GM21390 (cell line): ENCODE measurements around the gene CROCC.
"Not testable (repeated sequence)": the region's sequence is repeated elsewhere in the genome, so short reads cannot be mapped to it uniquely, and the experiment has no call there.

Experiments used
- ATAC-seq: cut with Tn5 transposase; IDR thresholded peaks from one replicate; pipeline ENCODE4 v1.9.1; 2021; ENCODE audit not compliant: unreplicated experiment

Gene CROCC

GRCh38 chr1:16895598-16896315 is 26.0 kb upstream of the CROCC start, which contains the start of gene RNU1-2:
Gene RNU1-2, plus strand, starts transcription at chr1:16895980.
- ATAC-seq, result peak; percentile 99

- ATAC-seq, result peak; percentile 12
These were observed 25.2 kb upstream of the CROCC start for GRCh38 chr1:16896316-16897055.

- ATAC-seq, result not testable (repeated sequence)
These were observed 24.1 kb upstream of the CROCC start for GRCh38 chr1:16897653-16898052.

- ATAC-seq, result not testable (repeated sequence)
These were observed 23.4 kb upstream of the CROCC start for GRCh38 chr1:16898298-16898697.

- ATAC-seq, result not testable (repeated sequence)
These were observed 22.7 kb upstream of the CROCC start for GRCh38 chr1:16899020-16899419.

GRCh38 chr1:16900751-16901150 is 21.0 kb upstream of the CROCC start:
- no peak for ATAC-seq

- ATAC-seq, result not testable (repeated sequence)
These were observed 20.4 kb upstream of the CROCC start for GRCh38 chr1:16901371-16901770.

GRCh38 chr1:16903054-16903453 is 18.7 kb upstream of the CROCC start:
- no peak for ATAC-seq

GRCh38 chr1:16903458-16903796 is 18.3 kb upstream of the CROCC start:
- no peak for ATAC-seq

- peak; percentile 90 for ATAC-seq
These were observed 17.1 kb upstream of the CROCC start for GRCh38 chr1:16904560-16905109.

- ATAC-seq, result peak; percentile 76
These were observed 16.4 kb upstream of the CROCC start for GRCh38 chr1:16905110-16905867.

GRCh38 chr1:16905868-16906702 is 15.6 kb upstream of the CROCC start:
- ATAC-seq, result no peak

- ATAC-seq, result no peak
These were observed 14.9 kb upstream of the CROCC start for GRCh38 chr1:16906873-16907272.

GRCh38 chr1:16907870-16908758 is 13.6 kb upstream of the CROCC start:
- no peak for ATAC-seq

- ATAC-seq, result not testable (repeated sequence)
These were observed 9.6 kb upstream of the CROCC start for GRCh38 chr1:16911851-16912721.

GRCh38 chr1:16912742-16913141 is 9.0 kb upstream of the CROCC start:
- not testable (repeated sequence) for ATAC-seq

GRCh38 chr1:16913181-16913832 is 8.4 kb upstream of the CROCC start:
- ATAC-seq, result no peak
